HEK293 (cell line): ENCODE measurements around the gene ACOX2.
A peak's percentile ranks its signal among the peaks of the same experiment; 100 is the strongest.

Experiments used
- CTCF ChIA-PET: fragments of 350-600 bp; formaldehyde crosslinking; extraction: SDS; loops from one replicate; lab custom pipeline; 2021; ENCODE audit warnings: antibody characterized with exemption; lab: Yijun Ruan, JAX
- POLR2A ChIA-PET: fragments of 300-600 bp; formaldehyde crosslinking; extraction: SDS; loops from one replicate; lab custom pipeline; 2020; ENCODE audit warnings: antibody characterized with exemption, inconsistent platforms; lab: Yijun Ruan, JAX
- H3K27ac ChIP-seq: fragments of 200-500 bp; sonication (Bioruptor generic); 2 replicates; pipeline ENCODE4 v1.5.1; 2014; ENCODE audit warnings: low read depth, low read length, control low read depth, inconsistent platforms; ENCODE audit errors: extremely low read depth
- H3K36me3 ChIP-seq, 2 experiments: fragments of 200-500 bp in 1 of 2; sonication (Bioruptor generic) in 1 of 2; 1 replicate in 1 of 2; 2 replicates in 1 of 2; pipeline ENCODE4 v1.5.1; 2014 to 2017; ENCODE audit warnings: inconsistent platforms in 2 of 2, low read length in 2 of 2; ENCODE audit not compliant: control insufficient read depth in 2 of 2, insufficient read depth in 1 of 2
- H3K4me1 ChIP-seq: fragments of 200-500 bp; sonication (Bioruptor generic); 2 replicates; pipeline ENCODE4 v1.5.1; 2014; ENCODE audit warnings: mild to moderate bottlenecking, low read length, inconsistent platforms; ENCODE audit not compliant: control insufficient read depth, insufficient read depth
- H3K4me3 ChIP-seq: 2 replicates; pipeline ENCODE4 v1.5.1; 2011; ENCODE audit warnings: low read depth, mild to moderate bottlenecking, control low read depth, low read length, moderate library complexity
- H3K9me3 ChIP-seq: fragments of 200-500 bp; sonication (Bioruptor generic); 2 replicates; pipeline ENCODE4 v1.5.1; 2014; ENCODE audit warnings: low read depth, low read length, inconsistent platforms; ENCODE audit not compliant: control insufficient read depth, insufficient read depth
- GLIS1 ChIP-seq: fragments of 450-650 bp; formaldehyde crosslinking; IDR thresholded peaks from 2 replicates; pipeline ENCODE4 v1.5.1; 2016; ENCODE audit warnings: missing biosample characterization, missing genetic modification characterization
- PRDM6 ChIP-seq: fragments of 450-650 bp; formaldehyde crosslinking; IDR thresholded peaks from 2 replicates; pipeline ENCODE4 v1.5.1; 2017; ENCODE audit warnings: missing biosample characterization, missing genetic modification characterization
- SP2 ChIP-seq: fragments of 450-650 bp; formaldehyde crosslinking; IDR thresholded peaks from 2 replicates; pipeline ENCODE4 v1.5.1; 2016; ENCODE audit warnings: missing biosample characterization, missing genetic modification characterization
- ZBTB10 ChIP-seq: fragments of 450-650 bp; formaldehyde crosslinking; IDR thresholded peaks from 2 replicates; pipeline ENCODE4 v1.5.1; 2016; ENCODE audit warnings: missing biosample characterization, missing genetic modification characterization
- ZFHX2 ChIP-seq: fragments of 450-650 bp; formaldehyde crosslinking; conservative IDR thresholded peaks from 2 replicates; pipeline ENCODE4 v1.5.1; 2016; ENCODE audit warnings: missing biosample characterization, missing genetic modification characterization
- ZNF133 ChIP-seq: fragments of 450-650 bp; formaldehyde crosslinking; IDR thresholded peaks from 2 replicates; pipeline ENCODE4 v1.5.1; 2016; ENCODE audit warnings: missing biosample characterization, missing genetic modification characterization
- ZNF148 ChIP-seq: fragments of 450-650 bp; formaldehyde crosslinking; IDR thresholded peaks from 2 replicates; pipeline ENCODE4 v1.5.0; 2017; ENCODE audit warnings: missing biosample characterization, missing genetic modification characterization, borderline replicate concordance
- ZNF175 ChIP-seq: fragments of 450-650 bp; formaldehyde crosslinking; IDR thresholded peaks from 2 replicates; pipeline ENCODE4 v1.5.1; 2016; ENCODE audit warnings: missing biosample characterization, missing genetic modification characterization
- ZNF18 ChIP-seq: fragments of 450-650 bp; formaldehyde crosslinking; IDR thresholded peaks from 2 replicates; pipeline ENCODE4 v1.5.1; 2016; ENCODE audit warnings: missing biosample characterization, missing genetic modification characterization
- ZNF248 ChIP-seq: fragments of 450-650 bp; formaldehyde crosslinking; IDR thresholded peaks from 2 replicates; pipeline ENCODE4 v1.5.1; 2017; ENCODE audit warnings: missing biosample characterization, missing genetic modification characterization
- ZNF274 ChIP-seq, 2 experiments: fragments of 200-500 bp in 1 of 2; fragments of 450-650 bp in 1 of 2; sonication (Bioruptor generic) in 1 of 2; formaldehyde crosslinking in 1 of 2; IDR thresholded peaks; 2 replicates each; pipeline versions ENCODE4 v1.5.1 to v1.6.1; 2014 to 2016; ENCODE audit warnings: borderline replicate concordance in 1 of 2, inconsistent platforms in 1 of 2, low read length in 1 of 2, missing biosample characterization in 1 of 2, missing genetic modification characterization in 1 of 2
- ZNF302 ChIP-seq: fragments of 450-650 bp; formaldehyde crosslinking; IDR thresholded peaks from 2 replicates; pipeline ENCODE4 v1.5.1; 2016; ENCODE audit warnings: missing biosample characterization, missing genetic modification characterization, low read depth
- ZNF335 ChIP-seq: fragments of 450-650 bp; formaldehyde crosslinking; conservative IDR thresholded peaks from 2 replicates; pipeline ENCODE4 v1.5.1; 2016; ENCODE audit warnings: missing biosample characterization, missing genetic modification characterization
- ZNF426 ChIP-seq: fragments of 450-650 bp; formaldehyde crosslinking; IDR thresholded peaks from 2 replicates; pipeline ENCODE4 v1.5.1; 2017; ENCODE audit warnings: missing biosample characterization, missing genetic modification characterization, mild to moderate bottlenecking, inconsistent platforms, moderate library complexity
- ZNF548 ChIP-seq: fragments of 450-650 bp; formaldehyde crosslinking; IDR thresholded peaks from 2 replicates; pipeline ENCODE4 v1.5.1; 2016; ENCODE audit warnings: missing biosample characterization, missing genetic modification characterization
- ZNF624 ChIP-seq: fragments of 450-650 bp; formaldehyde crosslinking; IDR thresholded peaks from 2 replicates; pipeline ENCODE4 v1.5.1; 2017; ENCODE audit warnings: missing biosample characterization, missing genetic modification characterization
- ZNF670 ChIP-seq: fragments of 450-650 bp; formaldehyde crosslinking; IDR thresholded peaks from 2 replicates; pipeline ENCODE4 v1.5.1; 2016; ENCODE audit warnings: missing biosample characterization, missing genetic modification characterization, low read depth

Gene ACOX2

GRCh38 chr3:58464866-58465265 lies 72.1 kb downstream of the ACOX2 start:
- Histone ChIP-seq H3K9me3 (no peaks in the 10 kb centered on the region), H3K36me3 (no peaks in the 10 kb centered on the region), H3K4me1 (no peaks in the 10 kb centered on the region; the same call in 1 of the 2 replicates), H3K4me3 (no peak overlapping the region), H3K27ac (no peak overlapping the region)
- ChIA-PET CTCF (interaction anchor here (0.7 to 1.1 kb wide), 3 partner anchors 8 to 74 kb away, joined by 3 to 5 read pairs (median 4); no protein-coding TSS in a partner anchor), POLR2A (no interaction called here)
- TF ChIP-seq ZNF624 (tag by site-specific recombination) (no peak), ZFHX2 (tag by site-specific recombination) (no peak), ZBTB10 (tag by site-specific recombination) (no peak), ZNF335 (tag by site-specific recombination) (no peak), ZNF274 (IDR thresholded peaks at IDR 0.05; ENCODE audit: low read length) (no peak), ZNF274 (tag by site-specific recombination; IDR thresholded peaks at IDR 0.05; ENCODE audit: borderline replicate concordance) (no peak), ZNF548 (tag by site-specific recombination) (no peak), GLIS1 (tag by site-specific recombination) (no peak), ZNF148 (no peak), ZNF302 (no peak), ZNF175 (tag by site-specific recombination) (no peak), ZNF248 (tag by site-specific recombination) (no peak), PRDM6 (no peak), ZNF670 (no peak), SP2 (tag by site-specific recombination) (no peak), ZNF426 (no peak)

- CTCF ChIA-PET, result interaction anchor here (0.6 to 1.3 kb wide), 10 partner anchors 9 to 137 kb away, joined by 3 to 5 read pairs (median 4); no protein-coding TSS in a partner anchor
- H3K36me3 ChIP-seq, result no peaks in the 10 kb centered on the region
- H3K27ac ChIP-seq, result no peak overlapping the region
- POLR2A ChIA-PET, result interaction anchor here (0.9 kb wide), 1 partner anchor 27 kb away, joined by 3 read pairs; the partner anchor contains the start of gene KCTD6
- no peaks in the 10 kb centered on the region for H3K9me3 ChIP-seq
- peak; percentile 87 for TF ChIP-seq ZNF18
- no peak for TF ChIP-seq ZNF133 (tag by site-specific recombination)
- TF ChIP-seq ZNF335 (tag by site-specific recombination), result peak; percentile 30; the same call in 1 of the 2 replicates
- no peaks in the 10 kb centered on the region; the same call in 1 of the 2 replicates for H3K4me1 ChIP-seq
- H3K4me3 ChIP-seq, result no peak overlapping the region
These were observed 73.1 kb downstream of the ACOX2 start for GRCh38 chr3:58463942-58464271.
